HEK293T (cell line): ENCODE data around the gene SLC30A10.

Experiments
- ARNT ChIP-seq: fragments of 450-650 bp; IDR thresholded peaks from 2 replicates; pipeline ENCODE4 v1.6.1; 2017; ENCODE audit warnings: mild to moderate bottlenecking
- BHLHE40 ChIP-seq: fragments of 450-650 bp; IDR thresholded peaks from 2 replicates; pipeline ENCODE4 v1.6.1; 2016; ENCODE audit warnings: mild to moderate bottlenecking, moderate library complexity, borderline replicate concordance
- FOXM1 ChIP-seq: fragments of 450-650 bp; IDR thresholded peaks from 2 replicates; pipeline ENCODE4 v1.6.1; 2017; ENCODE audit warnings: mild to moderate bottlenecking, borderline replicate concordance
- SP1 ChIP-seq: fragments of 450-650 bp; IDR thresholded peaks from 2 replicates; pipeline ENCODE4 v1.6.1; 2017
- SUZ12 ChIP-seq: fragments of 450-650 bp; IDR thresholded peaks from 2 replicates; pipeline ENCODE4 v1.6.1; 2016; ENCODE audit warnings: mild to moderate bottlenecking

DNA sequence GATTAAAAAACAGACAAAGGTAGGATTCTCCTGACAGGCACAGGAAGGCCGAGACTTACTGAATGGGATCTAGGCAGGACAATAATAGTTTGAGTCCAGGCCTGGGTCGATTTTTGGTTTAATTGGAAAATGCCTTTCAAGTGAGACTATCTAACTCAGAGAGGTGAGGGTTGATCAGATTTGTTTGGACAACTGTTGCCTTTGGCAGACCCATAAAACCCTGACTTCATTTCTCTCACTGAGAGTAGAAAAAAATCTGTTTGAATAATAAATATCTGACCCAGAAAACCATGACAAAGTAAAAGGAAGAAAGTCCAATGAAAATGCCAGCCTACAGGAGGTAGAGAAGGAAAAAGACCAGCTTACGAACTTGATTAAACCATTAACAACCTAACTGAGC, 12.3 kb upstream of the SLC30A10 start:
- TF ChIP-seq FOXM1 (no peak), SP1 (no peak), ARNT (no peak), SUZ12 (no peak), BHLHE40 (no peak)
